Measurements from ENCODE around the gene TRIM75. TPM values are rescaled to one million over a fixed set of nuclear protein-coding genes. Genes with fewer than 3 reads are reported as not detected.

Gene TRIM75
- not detected for total RNA-seq

- Histone ChIP-seq H3K9me3 (no peaks in the 10 kb centered on the region), H3K4me1 (no peaks in the 10 kb centered on the region), H3K27me3 (no peaks in the 10 kb centered on the region), H3K27ac (no peak within 1 kb of the TSS), H3K36me3 (no peaks in the 10 kb centered on the region), H3K4me3 (no peak within 1 kb of the TSS)
- TF ChIP-seq CTCF (IDR thresholded peaks at IDR 0.05), result no peak
- DNase-seq (ENCODE audit: low spot score in 2 of 2), result no peak
- intact Hi-C loops (cut with DNase I), result no loop called here
Measured at GRCh38 chr4:165053645-165054044, at the start of gene TRIM75. TRIM75 (plus strand) TSS chr4:165053866; CDS start chr4:165059148, 5,282 bp downstream.

DNA sequence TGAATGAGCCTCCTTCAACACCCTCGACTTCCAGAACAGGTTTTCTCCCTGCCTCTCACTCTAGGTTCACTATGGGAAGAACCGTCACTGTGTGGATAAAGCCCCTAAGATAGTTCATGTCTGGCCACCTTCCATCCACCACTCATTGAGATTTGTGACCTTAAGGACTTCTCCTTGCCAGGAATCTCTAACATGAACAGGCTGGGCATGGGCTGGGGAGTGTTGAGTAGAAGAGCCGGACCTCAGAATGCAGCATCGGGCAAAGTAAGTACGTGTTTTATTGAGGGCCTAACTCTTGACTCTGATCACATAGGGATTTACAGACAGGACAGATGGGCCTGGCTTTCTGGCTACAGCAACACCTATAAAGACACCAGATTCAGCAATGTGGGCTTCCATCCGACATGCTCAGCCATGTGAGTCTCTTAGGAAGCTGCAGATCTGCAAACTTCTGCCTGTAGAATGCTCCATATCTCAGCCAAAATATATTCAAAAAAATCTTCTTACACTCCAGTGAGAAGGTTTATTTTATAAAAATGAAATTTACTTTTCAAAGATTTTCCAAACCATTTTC is 48.2 kb upstream of the TRIM75 start:
- Histone ChIP-seq H3K27me3 (no peaks in the 10 kb centered on the region), H3K36me3 (no peaks in the 10 kb centered on the region), H3K27ac (no peak overlapping the region), H3K9me3 (no peaks in the 10 kb centered on the region), H3K4me1 (no peaks in the 10 kb centered on the region), H3K4me3 (no peak overlapping the region)
- intact Hi-C loops (cut with DNase I), result no loop called here
- no peak for DNase-seq (ENCODE audit: low spot score in 2 of 2)
- no peak for TF ChIP-seq CTCF (IDR thresholded peaks at IDR 0.05)

DNA sequence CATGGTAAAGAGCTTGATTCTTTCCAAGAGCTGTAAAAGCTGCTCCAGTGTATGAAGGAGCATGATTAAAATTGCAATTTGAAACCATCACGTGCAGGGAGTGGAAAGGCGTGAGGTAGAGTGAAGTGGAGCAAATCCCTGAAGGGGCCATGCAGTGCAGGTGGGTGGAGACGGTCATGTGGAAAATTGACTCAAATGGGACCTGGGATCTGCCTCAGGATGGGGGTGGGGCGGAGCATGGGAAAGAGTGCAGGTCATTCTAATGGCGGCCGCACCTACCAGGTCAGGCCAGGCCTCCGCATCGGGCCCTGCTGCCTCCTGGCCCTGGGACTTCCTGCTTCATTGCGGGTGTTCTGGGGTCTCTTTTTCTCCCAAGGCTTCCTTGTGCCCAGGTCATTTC is 47.2 kb upstream of the TRIM75 start:
- H3K4me3 ChIP-seq, result no peak overlapping the region
- H3K27me3 ChIP-seq, result no peaks in the 10 kb centered on the region
- no peaks in the 10 kb centered on the region for H3K9me3 ChIP-seq
- DNase-seq (ENCODE audit: low spot score in 2 of 2), result no peak
- no peaks in the 10 kb centered on the region for H3K4me1 ChIP-seq
- no peaks in the 10 kb centered on the region for H3K36me3 ChIP-seq
- TF ChIP-seq CTCF (IDR thresholded peaks at IDR 0.05), result no peak
- intact Hi-C loops (cut with DNase I), result no loop called here
- H3K27ac ChIP-seq, result no peak overlapping the region

GRCh38 chr4:165006886-165007285 is 46.8 kb upstream of the TRIM75 start:
- intact Hi-C loops (cut with DNase I), result no loop called here
- H3K27ac ChIP-seq, result no peak overlapping the region
- DNase-seq (ENCODE audit: low spot score in 2 of 2), result no peak
- no peaks in the 10 kb centered on the region for H3K27me3 ChIP-seq
- no peaks in the 10 kb centered on the region for H3K9me3 ChIP-seq
- H3K4me3 ChIP-seq, result no peak overlapping the region
- no peak for TF ChIP-seq CTCF (IDR thresholded peaks at IDR 0.05)
- no peaks in the 10 kb centered on the region for H3K4me1 ChIP-seq
- H3K36me3 ChIP-seq, result no peaks in the 10 kb centered on the region

GRCh38 chr4:165009493-165010227 is 44.0 kb upstream of the TRIM75 start:
- Histone ChIP-seq H3K9me3 (no peaks in the 10 kb centered on the region), H3K27me3 (no peaks in the 10 kb centered on the region), H3K4me1 (no peaks in the 10 kb centered on the region), H3K36me3 (no peaks in the 10 kb centered on the region), H3K4me3 (no peak overlapping the region), H3K27ac (no peak overlapping the region)
- intact Hi-C loops (cut with DNase I), result no loop called here
- no peak for TF ChIP-seq CTCF (IDR thresholded peaks at IDR 0.05)
- DNase-seq (ENCODE audit: low spot score in 2 of 2), result no peak
